ENCODE data around the gene TRIM14.
"Not testable (repeated sequence)": the region's sequence is repeated elsewhere in the genome, so short reads cannot be mapped to it uniquely, and the experiment has no call there.

The TRIM14 gene

GRCh38 chr9:98104445-98104881, 14.6 kb downstream of the TRIM14 start:
- no peak for DNase-seq

- DNase-seq: no peak
These were observed 17.2 kb downstream of the TRIM14 start for GRCh38 chr9:98101868-98102273.

DNA sequence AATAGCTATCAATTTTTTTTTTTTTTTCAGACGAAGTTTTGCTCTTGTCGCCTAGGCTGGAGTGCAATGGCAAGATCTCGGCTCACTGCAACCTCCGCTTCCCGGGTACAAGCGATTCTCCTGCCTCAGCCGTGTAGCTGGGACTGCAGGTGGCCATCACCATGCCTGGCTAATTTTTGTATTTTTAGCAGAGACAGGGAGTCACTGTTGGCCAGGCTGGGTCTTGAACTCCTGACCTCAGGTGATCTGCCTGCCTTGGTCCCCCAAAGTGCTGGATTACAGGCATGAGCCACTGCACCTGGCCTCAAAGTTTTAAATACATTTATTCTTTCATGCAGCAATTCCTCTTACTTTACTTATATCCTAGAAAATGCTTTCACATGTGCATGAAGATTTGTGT, 17.6 kb downstream of the TRIM14 start:
- no peak for DNase-seq

DNA sequence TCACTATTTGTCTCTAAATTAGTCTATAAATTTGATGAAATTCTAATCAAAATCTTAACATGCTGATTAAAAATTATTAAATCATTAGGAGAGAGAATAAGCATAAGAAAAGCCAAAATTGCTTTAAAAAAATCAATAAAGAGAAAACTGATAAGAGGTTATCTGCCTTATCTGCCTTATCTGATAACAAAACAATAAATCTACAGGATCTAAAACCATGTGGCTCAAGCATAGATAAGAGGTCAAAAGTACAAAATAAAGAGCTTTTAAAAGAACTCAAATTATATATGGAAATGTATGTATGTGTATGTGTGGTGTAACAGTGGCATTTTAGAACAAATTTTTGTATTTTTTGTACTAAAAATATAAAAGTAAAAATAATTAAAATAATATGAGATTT, 18.6 kb downstream of the TRIM14 start:
- DNase-seq: no peak

DNA sequence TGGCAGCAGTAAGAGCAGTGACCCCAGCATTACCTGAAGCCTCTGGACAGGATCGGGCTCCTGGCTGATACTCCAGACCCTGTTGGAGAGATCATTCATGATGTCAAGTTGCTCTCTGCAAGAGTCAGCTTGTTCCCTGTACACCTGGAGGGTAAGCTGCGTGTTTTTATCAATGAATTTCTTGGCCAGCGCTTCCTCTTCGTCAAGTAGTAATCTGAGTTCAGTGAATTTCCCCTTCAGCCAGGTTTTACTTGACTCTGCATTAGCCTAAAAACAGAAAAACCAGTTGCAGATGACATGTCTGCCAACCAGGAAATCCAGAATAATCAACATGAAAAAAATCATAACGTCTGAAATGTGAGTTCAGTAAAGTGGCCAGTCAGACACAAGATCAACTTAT, 19.1 kb downstream of the TRIM14 start:
- DNase-seq: no peak

GRCh38 chr9:98099346-98099745, 19.7 kb downstream of the TRIM14 start:
- DNase-seq: no peak

GRCh38 chr9:98097836-98098235, 21.2 kb downstream of the TRIM14 start:
- DNase-seq: no peak

DNA sequence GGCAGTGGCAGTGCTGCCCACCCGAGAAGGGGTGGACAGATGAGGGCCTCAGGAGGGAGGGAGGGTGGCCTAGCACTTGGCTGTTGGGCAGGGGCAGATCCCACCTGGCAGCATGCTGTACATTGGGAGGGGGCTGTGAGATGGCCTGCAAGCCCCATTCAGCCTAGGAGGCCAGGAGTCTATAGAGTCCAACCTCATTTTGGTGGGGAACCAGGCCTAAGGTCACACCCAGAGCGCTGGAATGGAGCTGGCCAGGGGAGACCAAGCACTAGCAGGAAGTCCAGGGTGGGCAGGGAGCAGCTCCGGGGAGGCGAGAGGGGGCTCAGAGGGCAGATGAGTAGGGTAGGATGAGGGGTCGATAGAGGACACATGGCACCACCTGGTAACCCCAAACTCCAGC, 22.9 kb downstream of the TRIM14 start:
- DNase-seq: no peak

DNA sequence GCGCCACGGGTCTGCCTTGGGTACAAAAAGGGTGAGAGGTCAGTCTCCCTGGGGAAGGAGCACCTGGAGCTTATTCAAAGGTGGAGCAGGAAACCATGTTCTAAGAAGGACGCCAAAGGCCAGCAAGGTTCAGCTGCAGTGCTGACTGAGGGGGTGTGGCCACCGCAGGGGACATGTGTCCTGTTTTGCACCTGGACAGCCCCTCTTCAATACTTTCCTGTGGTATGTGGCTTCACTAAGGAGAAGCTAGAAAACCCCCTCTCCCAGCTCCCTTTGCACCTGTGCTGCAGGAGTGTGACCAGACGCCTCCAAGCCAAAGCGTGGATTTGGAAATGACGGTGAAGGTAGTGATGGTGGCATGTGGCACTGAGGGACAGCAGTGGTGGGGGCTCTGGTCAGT, 23.6 kb downstream of the TRIM14 start:
- no peak for DNase-seq

GRCh38 chr9:98094851-98095250, 24.2 kb downstream of the TRIM14 start:
- DNase-seq: no peak

GRCh38 chr9:98094316-98094715, 24.7 kb downstream of the TRIM14 start:
- no peak for DNase-seq

GRCh38 chr9:98092613-98092931, 26.4 kb downstream of the TRIM14 start:
- DNase-seq: no peak

GRCh38 chr9:98091735-98092612, 27.0 kb downstream of the TRIM14 start:
- no peak for DNase-seq

DNA sequence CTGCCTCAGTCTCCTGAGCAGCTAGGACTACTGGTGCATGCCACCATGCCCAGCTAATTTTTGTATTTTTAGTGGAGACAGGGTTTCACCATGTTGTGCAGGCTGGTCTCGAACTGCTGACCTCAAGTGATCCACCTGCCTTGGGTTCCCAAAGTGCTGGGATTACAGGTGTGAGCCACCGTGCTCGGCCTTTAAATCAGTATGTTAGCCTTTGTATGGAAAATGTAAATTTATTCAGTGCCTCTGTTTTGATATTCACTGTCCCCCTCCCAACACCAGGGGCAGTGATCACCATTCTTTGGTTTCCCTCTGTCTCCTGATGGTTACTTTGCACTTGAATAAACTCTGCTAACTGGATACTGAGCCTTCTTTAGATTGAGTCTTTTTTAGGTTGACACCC, 28.3 kb downstream of the TRIM14 start:
- not testable (repeated sequence) for DNase-seq

GRCh38 chr9:98087420-98088354, 31.3 kb downstream of the TRIM14 start:
- DNase-seq: no peak

- DNase-seq: no peak
These were observed 32.6 kb downstream of the TRIM14 start for GRCh38 chr9:98086461-98086860.

GRCh38 chr9:98085944-98086343, 33.1 kb downstream of the TRIM14 start:
- DNase-seq: no peak

GRCh38 chr9:98085058-98085457, 34.0 kb downstream of the TRIM14 start:
- no peak for DNase-seq

DNA sequence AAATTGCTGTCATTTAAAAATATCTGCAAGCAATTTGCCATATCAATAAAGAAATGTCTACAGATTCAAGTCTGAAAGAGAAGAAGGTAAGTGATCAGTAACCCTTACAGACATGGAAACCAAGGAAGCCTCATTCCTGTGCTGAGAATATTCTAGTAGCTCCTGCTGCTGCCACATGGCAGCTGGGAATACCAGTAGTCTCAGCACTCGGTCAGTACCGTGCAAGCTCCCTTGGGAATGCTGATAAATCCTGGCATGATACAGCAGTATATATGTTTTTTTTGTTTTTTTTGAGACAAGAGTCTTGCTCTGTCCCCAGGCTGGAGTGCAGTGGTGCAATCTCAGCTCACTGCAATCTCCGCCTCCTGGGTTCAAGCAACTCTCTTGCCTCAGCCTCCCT, 34.6 kb downstream of the TRIM14 start:
- DNase-seq: no peak

DNA sequence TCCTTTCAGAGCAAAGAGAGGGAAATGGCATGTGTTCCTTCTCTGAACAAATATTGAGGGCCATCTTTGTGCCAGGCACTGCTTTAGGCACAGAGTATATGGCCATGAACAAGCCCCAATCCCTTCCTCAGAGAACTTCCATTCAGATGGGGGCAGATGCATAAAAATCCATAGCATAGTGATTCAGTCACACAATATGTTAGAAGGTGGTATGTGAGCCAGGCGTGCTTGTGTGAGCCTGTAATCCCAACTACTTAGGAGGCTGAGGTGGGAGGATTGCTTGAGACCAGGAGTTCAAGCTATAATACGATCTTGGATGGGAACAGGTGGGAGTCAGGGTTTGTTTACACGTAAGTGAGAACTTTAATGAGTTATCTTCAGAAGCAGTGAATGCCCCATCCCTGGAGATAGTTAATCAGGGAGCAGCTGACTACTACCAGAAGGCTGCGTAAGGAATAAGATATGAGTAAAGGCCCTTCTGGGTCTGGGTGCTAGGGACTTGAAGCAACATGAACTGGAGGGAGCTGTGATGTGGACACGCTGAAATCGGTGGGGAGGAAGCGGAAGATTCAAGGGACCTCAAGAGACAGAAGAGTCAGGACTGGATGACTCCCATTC, 35.3 kb downstream of the TRIM14 start:
- no peak for DNase-seq

GRCh38 chr9:98083061-98083501, 35.9 kb downstream of the TRIM14 start:
- DNase-seq: no peak

- peak; percentile 53 for DNase-seq
These were observed 37.4 kb downstream of the TRIM14 start for GRCh38 chr9:98081477-98082219.

DNA sequence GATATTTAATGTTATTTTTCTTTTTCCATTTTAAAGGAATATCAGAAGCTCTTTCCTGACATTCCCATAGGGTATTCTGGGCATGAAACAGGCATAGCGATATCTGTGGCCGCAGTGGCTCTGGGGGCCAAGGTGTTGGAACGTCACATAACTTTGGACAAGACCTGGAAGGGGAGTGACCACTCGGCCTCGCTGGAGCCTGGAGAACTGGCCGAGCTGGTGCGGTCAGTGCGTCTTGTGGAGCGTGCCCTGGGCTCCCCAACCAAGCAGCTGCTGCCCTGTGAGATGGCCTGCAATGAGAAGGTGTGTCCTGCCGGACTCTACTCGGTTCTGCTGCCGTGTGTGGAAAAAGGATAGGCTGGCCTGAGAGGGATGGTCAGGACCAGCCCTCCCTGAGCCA, 38.2 kb downstream of the TRIM14 start:
- no peak for DNase-seq

All from NCI-H226 (cell line).